SK-N-SH (cell line): ENCODE data around the gene SBF2. TPM values are rescaled to one million over a fixed set of nuclear protein-coding genes. Genes with fewer than 3 reads are reported as not detected.
A peak's percentile ranks its signal among the peaks of the same experiment; 100 is the strongest.

Experiments
- CTCF ChIA-PET: fragments of 300-600, 350-600 bp; formaldehyde crosslinking; extraction: SDS; loops from one replicate; lab custom pipeline; 2021; lab: Yijun Ruan, JAX
- POLR2A ChIA-PET: fragments of 350-600 bp; sonication (Branson Sonifier 250); formaldehyde crosslinking; extraction: SDS; loops from one replicate; lab custom pipeline; 2020; ENCODE audit warnings: antibody characterized with exemption, inconsistent platforms; lab: Yijun Ruan, JAX
- DNase-seq: peaks from one replicate; pipeline ENCODE4 v3.0.0; 2012
- H2AFZ ChIP-seq: fragments of 200-600 bp; sonication (generic); 2 replicates; pipeline ENCODE4 v1.8.1; 2016; ENCODE audit warnings: antibody characterized with exemption, mild to moderate bottlenecking, low read depth
- H3F3A ChIP-seq: fragments of 200-600 bp; sonication (generic); replicated peaks from 2 replicates; pipeline ENCODE3; 2016; ENCODE audit warnings: antibody characterized with exemption, mild to moderate bottlenecking; ENCODE audit not compliant: insufficient read depth
- H3K27ac ChIP-seq, 2 experiments: fragments of 200-500 bp in 1 of 2; fragments of 200-600 bp in 1 of 2; sonication (Bioruptor generic) in 1 of 2; sonication (generic), shearing (Covaris generic) in 1 of 2; 2 replicates each; pipeline versions ENCODE4 v1.5.1 to v1.6.1; 2014 to 2016; ENCODE audit warnings: low read depth in 2 of 2, inconsistent platforms in 1 of 2, low read length in 1 of 2, mild to moderate bottlenecking in 1 of 2, mixed read lengths in 1 of 2
- H3K27me3 ChIP-seq: fragments of 200-600 bp; sonication (generic), shearing (Covaris generic); 2 replicates; pipeline ENCODE4 v1.6.1; 2016; ENCODE audit warnings: mixed run types; ENCODE audit not compliant: insufficient read depth
- H3K36me3 ChIP-seq, 2 experiments: fragments of 200-500 bp in 1 of 2; fragments of 200-600 bp in 1 of 2; sonication (Bioruptor generic) in 1 of 2; sonication (generic) in 1 of 2; replicated peaks in 1 of 2; 2 replicates each; pipeline versions ENCODE3 to v1.5.1; 2014 to 2016; ENCODE audit warnings: low read length in 1 of 2, mild to moderate bottlenecking in 1 of 2; ENCODE audit not compliant: insufficient read depth in 2 of 2, control insufficient read depth in 1 of 2
- H3K4me1 ChIP-seq, 2 experiments: fragments of 200-500 bp in 1 of 2; fragments of 200-600 bp in 1 of 2; sonication (Bioruptor generic) in 1 of 2; sonication (generic), shearing (Covaris generic) in 1 of 2; 2 replicates each; pipeline versions ENCODE4 v1.5.1 to v1.6.1; 2014 to 2016; ENCODE audit warnings: low read depth in 1 of 2, low read length in 1 of 2, mixed run types in 1 of 2; ENCODE audit not compliant: insufficient read depth in 2 of 2, control insufficient read depth in 1 of 2
- H3K4me2 ChIP-seq: fragments of 200-600 bp; sonication (generic), shearing (Covaris generic); 2 replicates; pipeline ENCODE4 v1.6.1; 2017; ENCODE audit warnings: mixed run types
- H3K4me3 ChIP-seq, 2 experiments: fragments of 200-500 bp in 1 of 2; fragments of 200-600 bp in 1 of 2; sonication (Bioruptor generic) in 1 of 2; sonication (generic), shearing (Covaris generic) in 1 of 2; 2 replicates each; pipeline versions ENCODE4 v1.5.1 to v1.8.1; 2014 to 2016; ENCODE audit warnings: low read depth in 2 of 2, inconsistent platforms in 1 of 2, low read length in 1 of 2, mild to moderate bottlenecking in 1 of 2, mixed read lengths in 1 of 2, moderate library complexity in 1 of 2
- H3K79me2 ChIP-seq: fragments of 200-600 bp; sonication (generic); 2 replicates; pipeline ENCODE4 v1.8.1; 2017; ENCODE audit warnings: mild to moderate bottlenecking; ENCODE audit not compliant: insufficient read depth
- H3K9ac ChIP-seq: fragments of 200-600 bp; sonication (generic); 2 replicates; pipeline ENCODE4 v1.6.1; 2017; ENCODE audit warnings: mixed run types
- H3K9me2 ChIP-seq: fragments of 200-600 bp; sonication (generic); 2 replicates; pipeline ENCODE4 v1.6.1; 2017; ENCODE audit warnings: mixed run types
- H3K9me3 ChIP-seq: fragments of 200-600 bp; sonication (generic); 2 replicates; pipeline ENCODE4 v1.6.1; 2017; ENCODE audit warnings: mixed run types, mild to moderate bottlenecking, moderate library complexity
- H4K20me1 ChIP-seq: fragments of 200-600 bp; sonication (generic); 2 replicates; pipeline ENCODE4 v1.6.1; 2017; ENCODE audit warnings: mild to moderate bottlenecking, mixed run types; ENCODE audit not compliant: insufficient read depth
- CTCF ChIP-seq: fragments of 200-600 bp; sonication (generic); IDR thresholded peaks from 2 replicates; pipeline ENCODE4 v1.6.1; 2017; ENCODE audit warnings: antibody characterized with exemption, mild to moderate bottlenecking, moderate library complexity
- REST ChIP-seq: IDR thresholded peaks from 2 replicates; pipeline ENCODE4 v1.6.1; 2012; ENCODE audit warnings: mild to moderate bottlenecking, low read depth, low read length, moderate library complexity
- RFX5 ChIP-seq: IDR thresholded peaks from 2 replicates; pipeline ENCODE4 v1.6.1; 2012; ENCODE audit warnings: mild to moderate bottlenecking, improper control_type of control experiment, low read length
- TAF1 ChIP-seq: IDR thresholded peaks from 2 replicates; pipeline ENCODE4 v1.6.1; 2012; ENCODE audit warnings: low read depth, mild to moderate bottlenecking, low read length, moderate library complexity, borderline replicate concordance
- USF2 ChIP-seq: fragments of 150-350 bp; IDR thresholded peaks from 2 replicates; pipeline ENCODE4 v1.6.1; 2017; ENCODE audit warnings: antibody characterized with exemption, low read length, low read depth, borderline replicate concordance
- WGBS: methylation state at CpG from one replicate; pipeline ENCODE4 v1.1.6; 2017; ENCODE audit warnings: low lambda C conversion rate; 5-methylcytosine and 5-hydroxymethylcytosine counted together
- polyA plus RNA-seq, 3 experiments: library from polyadenylated mRNA; depleted of rRNA; stranded (reverse); fragments of >200 nt; gene quantifications; 2 replicates each; pipeline ENCODE4 v1.2.3, GENCODE V29; 2012

Gene SBF2
- polyA plus RNA-seq, 1 of the 3 experiments (the other 2 are of a cell fraction), result 23.0 TPM

GRCh38 chr11:10315083-10315482, 21.1 kb upstream of the SBF2 start (continued):
- TF ChIP-seq REST, result no peak

- Histone ChIP-seq H3K36me3 (no peaks in the 10 kb centered on the region), H3K79me2 (no peaks in the 10 kb centered on the region), H3K4me1 (peaks cover 0 to 25% of the 10 kb centered on the region in 2 experiments; a peak in 2 of 4 replicates), H3K27me3 (no peaks in the 10 kb centered on the region), H3F3A (peaks cover 2% of the 10 kb centered on the region), H2AFZ (no peak overlapping the region), H3K4me2 (no peak overlapping the region), H3K9ac (no peak overlapping the region), H3K9me3 (no peaks in the 10 kb centered on the region), H3K9me2 (no peaks in the 10 kb centered on the region), H3K27ac (no peak overlapping the region), H3K4me3 (no peak overlapping the region), H4K20me1 (no peaks in the 10 kb centered on the region)
- ChIA-PET CTCF (interaction anchor here (0.9 to 2.0 kb wide), 8 partner anchors 8 to 556 kb away, joined by 3 to 11 read pairs (median 4); partner anchors contain the start of gene ADM), POLR2A (interaction anchor here (1.0 kb wide), 1 partner anchor 10 kb away, joined by 3 read pairs; no protein-coding TSS in a partner anchor)
- no peak for DNase-seq
- WGBS, result 78% methylated on average over 8 of the region's 8 CpGs
- TF ChIP-seq USF2 (no peak), RFX5 (peak; percentile 99), TAF1 (no peak), CTCF (no peak)
- TF ChIP-seq, all 33 proteins: peak for 1
Measured at GRCh38 chr11:10314199-10315072, 20.4 kb upstream of the SBF2 start.
